ENCODE data around the gene SLC22A7.

Gene SLC22A7

GRCh38 chr6:43297644-43298564 lies at the start of gene SLC22A7:
TSS of gene SLC22A7 (plus strand) at chr6:43298260. CDS start at chr6:43298359, 99 bp downstream.
- DNase-seq (ENCODE audit: low read depth), result no peak

- no peak for DNase-seq (ENCODE audit: low read depth)
These were observed 49.3 kb upstream of the SLC22A7 start for GRCh38 chr6:43248791-43249190.

GRCh38 chr6:43250992-43251373 lies 47.1 kb upstream of the SLC22A7 start:
- DNase-seq (ENCODE audit: low read depth), result no peak

- no peak for DNase-seq (ENCODE audit: low read depth)
These were observed 44.7 kb upstream of the SLC22A7 start for GRCh38 chr6:43253401-43253800.

GRCh38 chr6:43254138-43254817 lies 43.8 kb upstream of the SLC22A7 start:
- DNase-seq (ENCODE audit: low read depth), result no peak

GRCh38 chr6:43254846-43255245 lies 43.2 kb upstream of the SLC22A7 start:
- no peak for DNase-seq (ENCODE audit: low read depth)

GRCh38 chr6:43255408-43256054 lies 42.5 kb upstream of the SLC22A7 start:
- DNase-seq (ENCODE audit: low read depth), result no peak

GRCh38 chr6:43256670-43257366 lies 41.2 kb upstream of the SLC22A7 start:
- DNase-seq (ENCODE audit: low read depth), result no peak

GRCh38 chr6:43257367-43258145 lies 40.5 kb upstream of the SLC22A7 start:
- no peak for DNase-seq (ENCODE audit: low read depth)

- no peak for DNase-seq (ENCODE audit: low read depth)
These were observed 39.9 kb upstream of the SLC22A7 start for GRCh38 chr6:43258180-43258579.

GRCh38 chr6:43258807-43259686 lies 39.0 kb upstream of the SLC22A7 start:
- no peak for DNase-seq (ENCODE audit: low read depth)

GRCh38 chr6:43260791-43261190 lies 37.3 kb upstream of the SLC22A7 start:
- no peak for DNase-seq (ENCODE audit: low read depth)

GRCh38 chr6:43261198-43261597 lies 36.9 kb upstream of the SLC22A7 start:
- no peak for DNase-seq (ENCODE audit: low read depth)

- no peak for DNase-seq (ENCODE audit: low read depth)
These were observed 35.9 kb upstream of the SLC22A7 start for GRCh38 chr6:43262000-43262779.

- no peak for DNase-seq (ENCODE audit: low read depth)
These were observed 35.2 kb upstream of the SLC22A7 start for GRCh38 chr6:43262780-43263313.

GRCh38 chr6:43263314-43264178 lies 34.5 kb upstream of the SLC22A7 start:
- peak; percentile 61 for DNase-seq (ENCODE audit: low read depth)

GRCh38 chr6:43264599-43265145 lies 33.4 kb upstream of the SLC22A7 start:
- DNase-seq (ENCODE audit: low read depth), result no peak

- no peak for DNase-seq (ENCODE audit: low read depth)
These were observed 32.5 kb upstream of the SLC22A7 start for GRCh38 chr6:43265564-43265963.
